Measurements from ENCODE around the gene HAVCR2. TPM values are rescaled to one million over a fixed set of nuclear protein-coding genes. Genes with fewer than 3 reads are reported as not detected.

The HAVCR2 gene
- total RNA-seq, 1 experiment from 2014 or later: not detected

- no peak for DNase-seq (ENCODE audit: low read depth, low spot score)
- in situ Hi-C loops (cut with HindIII; ENCODE audit: low pct_unique_long_range_greater_than_20kb, low sequenced_read_pairs): no loop called here
These were observed 1.3 kb downstream of the HAVCR2 start for GRCh38 chr5:157107508-157107907.

DNA sequence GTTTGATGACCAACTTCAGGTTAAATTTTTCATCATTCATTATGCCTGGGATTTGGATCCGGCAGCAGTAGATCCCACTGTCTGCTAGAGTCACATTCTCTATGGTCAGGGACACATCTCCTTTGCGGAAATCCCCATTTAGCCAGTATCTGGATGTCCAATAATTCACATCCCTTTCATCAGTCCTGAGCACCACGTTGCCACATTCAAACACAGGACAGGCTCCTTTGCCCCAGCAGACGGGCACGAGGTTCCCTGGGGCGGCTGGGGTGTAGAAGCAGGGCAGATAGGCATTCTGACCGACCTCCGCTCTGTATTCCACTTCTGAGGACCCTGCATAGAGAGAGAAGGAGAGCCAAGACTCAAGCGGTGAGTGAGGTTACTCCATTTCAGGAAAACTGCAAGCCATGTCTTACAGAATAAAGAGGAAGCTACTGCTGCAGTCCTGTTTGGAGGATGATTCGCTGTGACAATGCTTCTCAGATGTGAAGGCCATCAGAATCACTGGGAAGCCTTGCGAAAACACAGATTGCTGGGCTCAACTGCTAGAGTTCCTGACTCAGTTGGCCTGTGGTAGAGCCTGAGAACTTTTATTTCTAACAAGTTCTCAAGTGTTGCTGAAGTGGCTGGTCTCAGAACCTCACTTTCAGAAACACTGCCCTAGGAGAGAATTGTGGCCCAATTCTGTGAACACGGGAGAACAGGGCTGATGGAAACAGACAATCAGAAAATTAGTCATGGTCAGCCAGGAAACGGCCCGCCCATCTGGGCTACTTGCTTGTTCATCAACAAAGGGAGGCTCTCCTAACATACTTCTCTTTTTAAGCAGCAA lies 2.0 kb downstream of the HAVCR2 start:
- in situ Hi-C loops (cut with HindIII; ENCODE audit: low pct_unique_long_range_greater_than_20kb, low sequenced_read_pairs): no loop called here
- DNase-seq (ENCODE audit: low read depth, low spot score): no peak

DNA sequence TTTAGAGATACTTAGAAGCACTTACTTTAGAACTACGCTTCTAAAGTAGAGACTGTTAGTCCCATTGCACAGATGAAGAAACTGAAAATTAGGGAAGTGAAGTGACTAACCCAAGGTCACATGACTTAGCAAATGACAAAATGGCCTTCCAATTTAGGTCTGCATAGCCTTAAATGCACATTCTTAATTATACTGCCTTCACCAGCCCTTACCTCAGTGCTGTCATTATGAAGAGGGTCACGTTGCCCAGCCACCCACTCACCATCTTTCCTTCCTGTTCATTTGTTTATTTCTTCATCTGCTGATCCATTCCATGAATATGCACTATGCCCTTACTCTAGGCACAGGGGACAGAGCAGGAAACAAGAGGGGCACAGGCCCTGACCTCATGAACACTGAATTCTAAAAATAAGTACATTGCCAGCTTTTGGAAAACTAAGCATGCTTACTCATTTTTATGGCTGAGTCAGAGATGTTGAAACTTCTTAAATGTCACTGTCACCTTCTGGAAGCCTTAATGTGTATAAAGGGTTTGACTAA lies 8.6 kb downstream of the HAVCR2 start:
- in situ Hi-C loops (cut with HindIII; ENCODE audit: low pct_unique_long_range_greater_than_20kb, low sequenced_read_pairs): no loop called here
- no peak for DNase-seq (ENCODE audit: low read depth, low spot score)

- DNase-seq (ENCODE audit: low read depth, low spot score): no peak
- in situ Hi-C loops (cut with HindIII; ENCODE audit: low pct_unique_long_range_greater_than_20kb, low sequenced_read_pairs): no loop called here
These were observed 20.4 kb downstream of the HAVCR2 start for GRCh38 chr5:157088342-157088990.

GRCh38 chr5:157086751-157087359 lies 22.0 kb downstream of the HAVCR2 start:
- DNase-seq (ENCODE audit: low read depth, low spot score): no peak
- in situ Hi-C loops (cut with HindIII; ENCODE audit: low pct_unique_long_range_greater_than_20kb, low sequenced_read_pairs): no loop called here

DNA sequence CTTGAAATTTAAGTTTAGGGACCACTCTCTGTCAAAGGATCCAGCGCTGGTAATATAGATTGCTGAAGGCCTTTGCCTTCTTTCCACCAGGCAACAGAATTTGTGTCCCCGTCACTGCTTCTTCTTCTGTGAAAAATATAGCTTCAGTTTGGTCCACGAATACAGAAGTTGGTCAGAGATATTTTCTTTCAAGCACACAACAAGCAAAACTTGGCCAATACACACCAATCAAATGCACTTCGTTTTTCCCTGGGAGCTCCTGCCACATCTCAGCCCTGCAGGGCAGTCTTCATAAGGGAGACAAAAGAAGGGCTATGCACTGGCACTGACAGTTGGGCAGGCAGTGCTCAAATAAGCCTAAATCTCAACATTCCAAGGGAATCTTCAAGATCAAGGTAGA lies 22.9 kb downstream of the HAVCR2 start:
- no peak for DNase-seq (ENCODE audit: low read depth, low spot score)
- in situ Hi-C loops (cut with HindIII; ENCODE audit: low pct_unique_long_range_greater_than_20kb, low sequenced_read_pairs): no loop called here

DNA sequence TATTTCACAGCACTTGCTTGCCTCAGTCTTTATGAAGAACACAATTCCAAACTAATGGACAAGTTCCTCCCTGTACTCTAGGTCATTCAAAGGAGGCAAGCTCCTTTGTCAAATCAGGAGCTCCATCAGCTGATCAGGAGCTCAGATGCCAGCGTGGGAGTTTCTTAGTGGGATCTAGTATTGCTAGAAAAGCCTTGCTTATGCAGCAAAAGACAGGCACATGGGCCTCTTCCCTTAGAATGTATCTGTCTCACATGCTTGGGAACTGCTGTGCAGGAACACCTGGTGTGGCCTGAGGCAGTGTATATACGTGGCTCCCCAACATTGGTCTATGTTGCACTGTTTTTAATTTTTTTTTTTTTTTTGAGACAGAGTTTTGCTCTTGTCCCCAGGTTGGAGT lies 28.6 kb downstream of the HAVCR2 start:
- in situ Hi-C loops (cut with HindIII; ENCODE audit: low pct_unique_long_range_greater_than_20kb, low sequenced_read_pairs): no loop called here
- no peak for DNase-seq (ENCODE audit: low read depth, low spot score)

DNA sequence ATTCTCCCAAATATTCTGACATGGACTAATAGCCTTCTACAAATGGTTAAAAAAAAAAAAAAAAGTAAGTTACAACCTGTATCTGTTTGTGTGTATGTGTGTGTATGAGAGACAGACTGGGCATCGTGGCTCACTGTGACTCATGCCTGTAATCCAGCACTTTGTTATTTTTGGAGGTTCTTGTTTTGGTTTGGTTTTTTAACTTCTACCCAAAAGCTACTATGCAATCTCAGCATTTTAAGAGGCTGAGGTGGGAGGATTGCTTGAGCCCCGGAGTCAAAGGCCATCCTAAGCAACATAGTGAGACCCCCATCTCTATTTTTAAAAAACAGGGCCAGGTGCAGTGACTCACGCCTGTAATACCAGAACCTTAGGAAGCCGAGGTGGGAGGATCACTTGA lies 32.3 kb downstream of the HAVCR2 start:
- DNase-seq (ENCODE audit: low read depth, low spot score): no peak
- in situ Hi-C loops (cut with HindIII; ENCODE audit: low pct_unique_long_range_greater_than_20kb, low sequenced_read_pairs): no loop called here

DNA sequence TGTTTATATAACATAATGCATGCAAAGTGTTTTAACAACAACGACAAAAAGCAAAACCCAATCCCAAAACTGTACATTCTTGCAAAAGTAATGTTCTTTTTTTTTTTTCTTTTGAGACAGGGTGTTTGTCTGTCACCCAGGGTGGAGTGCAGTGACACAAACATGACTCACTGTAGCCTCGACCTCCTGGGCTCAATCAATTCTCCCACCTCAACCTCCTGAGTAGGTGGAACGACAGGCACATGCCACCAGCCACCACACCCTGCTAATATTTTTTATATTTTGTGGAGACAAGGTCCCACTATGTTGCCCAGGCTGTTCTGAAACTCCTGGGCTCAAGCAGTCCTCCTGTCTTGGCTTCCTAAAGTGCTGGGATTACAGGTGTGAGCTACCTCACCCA lies 36.3 kb downstream of the HAVCR2 start:
- no peak for DNase-seq (ENCODE audit: low read depth, low spot score)

DNA sequence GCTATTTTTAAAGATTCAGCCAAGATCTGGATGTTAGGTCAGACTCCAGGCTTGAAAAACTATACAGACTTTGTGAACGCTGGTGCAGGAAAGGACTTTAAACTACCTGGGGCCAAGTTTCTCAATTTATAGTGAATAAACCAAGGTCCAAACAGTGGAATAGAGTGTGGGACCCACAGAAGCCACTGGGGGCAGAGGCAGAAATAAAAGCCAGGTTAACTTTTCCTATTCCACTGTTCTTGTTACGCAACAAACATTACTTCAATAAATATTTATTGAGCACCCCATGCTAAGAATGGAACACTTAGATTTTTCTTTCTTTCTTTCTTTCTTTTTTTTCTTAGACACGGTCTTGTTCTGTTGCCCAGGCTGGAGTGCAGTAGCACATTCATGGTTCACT lies 38.9 kb downstream of the HAVCR2 start:
- in situ Hi-C loops (cut with HindIII; ENCODE audit: low pct_unique_long_range_greater_than_20kb, low sequenced_read_pairs): no loop called here

More for the DNA sequence above, 36.3 kb downstream of the HAVCR2 start:
- in situ Hi-C loops (cut with HindIII; ENCODE audit: low pct_unique_long_range_greater_than_20kb, low sequenced_read_pairs): no loop called here

GRCh38 chr5:157068785-157069184 lies 40.1 kb downstream of the HAVCR2 start:
- in situ Hi-C loops (cut with HindIII; ENCODE audit: low pct_unique_long_range_greater_than_20kb, low sequenced_read_pairs): no loop called here
- DNase-seq (ENCODE audit: low read depth, low spot score): no peak

More for the DNA sequence above, 38.9 kb downstream of the HAVCR2 start:
- no peak for DNase-seq (ENCODE audit: low read depth, low spot score)

DNA sequence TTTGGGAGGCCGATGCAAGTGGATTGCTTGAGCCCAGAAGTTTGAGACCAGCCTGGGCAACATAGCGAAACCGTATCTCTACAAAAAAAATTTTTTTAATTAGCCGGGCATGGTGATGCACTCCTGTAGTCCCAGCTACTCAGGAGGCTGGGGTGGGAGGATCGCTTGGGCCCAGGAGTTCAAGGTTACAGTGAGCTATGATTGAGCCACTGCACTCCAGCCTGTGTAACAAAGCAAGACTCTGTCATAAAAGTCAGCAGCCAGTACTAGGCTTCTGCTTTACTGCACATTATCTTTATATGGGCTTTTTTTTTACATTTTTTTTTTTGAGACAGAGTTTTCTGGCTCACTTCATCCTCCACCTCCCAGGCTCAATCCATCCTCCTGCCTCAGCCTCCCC lies 40.5 kb downstream of the HAVCR2 start:
- no peak for DNase-seq (ENCODE audit: low read depth, low spot score)
- in situ Hi-C loops (cut with HindIII; ENCODE audit: low pct_unique_long_range_greater_than_20kb, low sequenced_read_pairs): no loop called here

DNA sequence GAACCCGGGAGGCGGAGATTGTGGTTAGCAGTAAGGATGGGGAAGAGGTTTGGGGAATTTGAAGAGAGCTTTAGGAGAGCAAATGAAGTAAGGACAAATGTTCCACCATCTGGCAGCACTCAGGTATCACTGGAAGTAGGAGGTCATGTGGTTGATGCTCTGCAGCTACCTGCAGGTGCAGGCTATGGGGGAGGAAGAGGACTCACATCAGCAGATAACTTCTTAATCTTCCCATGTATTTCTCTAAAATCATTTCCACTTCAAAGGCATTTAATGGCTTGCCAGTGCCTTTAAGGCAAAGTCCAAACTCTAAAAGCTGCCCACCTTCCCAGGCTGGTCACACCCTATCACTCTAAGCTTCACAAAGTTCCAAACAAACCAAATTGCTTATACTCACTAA lies 41.8 kb downstream of the HAVCR2 start:
- in situ Hi-C loops (cut with HindIII; ENCODE audit: low pct_unique_long_range_greater_than_20kb, low sequenced_read_pairs): no loop called here

DNA sequence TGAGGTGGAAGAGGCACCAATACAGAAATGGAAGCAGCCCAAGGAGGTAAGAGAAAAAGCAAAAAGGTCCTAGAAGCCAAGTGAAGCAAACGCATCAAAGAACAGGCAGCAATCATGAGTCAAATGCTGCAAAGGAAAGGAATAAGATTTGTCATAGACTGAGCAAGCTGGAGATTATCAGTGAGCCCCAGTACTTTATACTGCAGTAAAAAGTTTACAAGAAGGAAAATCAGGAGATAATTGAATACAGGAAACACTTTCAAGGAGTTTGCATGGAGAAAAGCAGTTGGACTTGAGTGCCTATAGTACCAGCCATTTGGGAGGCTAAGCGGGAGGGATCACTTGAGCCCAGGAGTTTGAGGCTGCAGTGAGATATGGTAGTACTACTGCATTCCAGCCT lies 42.8 kb downstream of the HAVCR2 start:
- in situ Hi-C loops (cut with HindIII; ENCODE audit: low pct_unique_long_range_greater_than_20kb, low sequenced_read_pairs): no loop called here
- no peak for DNase-seq (ENCODE audit: low read depth, low spot score)

More for the DNA sequence above, 41.8 kb downstream of the HAVCR2 start:
- DNase-seq (ENCODE audit: low read depth, low spot score): no peak

DNA sequence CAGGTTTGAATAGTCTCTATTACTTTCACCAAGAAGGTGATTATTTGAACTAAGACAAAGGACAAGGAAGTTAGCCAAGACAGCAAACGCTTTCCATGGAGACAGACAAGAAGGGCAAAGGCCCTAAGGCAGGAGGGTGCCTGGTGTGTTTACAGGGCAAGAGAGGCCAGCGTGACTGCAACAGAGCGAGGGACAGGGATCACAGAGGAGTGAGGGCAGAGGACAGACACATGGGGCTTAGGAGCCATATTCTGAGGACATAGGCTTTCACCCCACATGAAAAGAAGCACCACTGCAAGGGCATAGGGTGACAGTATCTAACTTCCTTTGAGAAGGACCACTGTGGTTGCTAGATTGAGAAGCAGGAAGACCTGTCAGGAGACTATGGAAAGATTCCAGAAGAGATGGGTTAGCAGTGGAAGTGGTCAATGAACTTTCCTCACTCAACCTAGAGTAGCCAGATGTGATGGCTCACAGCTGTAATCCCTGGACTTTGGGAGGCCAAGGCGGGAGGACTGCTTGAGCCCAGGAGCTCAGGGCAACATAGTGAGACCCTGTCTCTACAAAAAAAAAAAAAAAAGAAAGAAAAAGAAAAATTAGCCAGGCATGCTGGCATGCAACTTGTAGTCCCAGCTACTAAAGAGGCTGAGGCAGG lies 44.9 kb downstream of the HAVCR2 start:
- no peak for DNase-seq (ENCODE audit: low read depth, low spot score)
- in situ Hi-C loops (cut with HindIII; ENCODE audit: low pct_unique_long_range_greater_than_20kb, low sequenced_read_pairs): no loop called here

- in situ Hi-C loops (cut with HindIII; ENCODE audit: low pct_unique_long_range_greater_than_20kb, low sequenced_read_pairs): no loop called here
- DNase-seq (ENCODE audit: low read depth, low spot score): no peak
These were observed 49.0 kb downstream of the HAVCR2 start for GRCh38 chr5:157059891-157060290.

DNA sequence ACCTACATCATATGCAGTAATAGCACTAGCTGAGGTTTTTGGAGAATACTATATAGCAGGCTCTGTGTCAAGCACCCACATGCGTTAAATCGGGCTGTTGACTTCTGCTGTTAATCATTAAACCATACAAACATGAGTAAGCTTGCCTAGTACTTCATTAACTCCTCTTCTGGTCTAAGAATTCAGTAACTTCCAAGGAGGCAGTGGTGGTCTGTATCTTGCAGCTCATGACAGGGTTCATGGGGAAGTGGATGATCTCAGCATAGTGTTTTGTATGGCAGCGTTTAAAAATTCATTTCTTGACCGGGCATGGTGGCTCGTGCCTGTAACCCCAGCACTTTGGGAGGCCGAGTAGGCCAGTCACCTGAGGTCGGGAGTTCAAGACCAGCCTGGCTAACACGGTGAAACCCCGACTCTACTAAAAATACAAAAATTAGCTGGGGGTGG lies 49.7 kb downstream of the HAVCR2 start, which contains the start of gene HAVCR1:
TSS of gene HAVCR1 (minus strand) at position 24 of the 447 bp plus-strand sequence. CDS start 1,173 bp downstream, outside the sequence.
- in situ Hi-C loops (cut with HindIII; ENCODE audit: low pct_unique_long_range_greater_than_20kb, low sequenced_read_pairs): no loop called here
- no peak for DNase-seq (ENCODE audit: low read depth, low spot score)

All from SK-MEL-5 (cell line).